Measurements from ENCODE around the gene TEAD1. TPM values are rescaled to one million over a fixed set of nuclear protein-coding genes. Genes with fewer than 3 reads are reported as not detected.

TEAD1 gene
- total and polyA plus RNA-seq, 7 donors: 3.2 to 200 (median 155) TPM

DNA sequence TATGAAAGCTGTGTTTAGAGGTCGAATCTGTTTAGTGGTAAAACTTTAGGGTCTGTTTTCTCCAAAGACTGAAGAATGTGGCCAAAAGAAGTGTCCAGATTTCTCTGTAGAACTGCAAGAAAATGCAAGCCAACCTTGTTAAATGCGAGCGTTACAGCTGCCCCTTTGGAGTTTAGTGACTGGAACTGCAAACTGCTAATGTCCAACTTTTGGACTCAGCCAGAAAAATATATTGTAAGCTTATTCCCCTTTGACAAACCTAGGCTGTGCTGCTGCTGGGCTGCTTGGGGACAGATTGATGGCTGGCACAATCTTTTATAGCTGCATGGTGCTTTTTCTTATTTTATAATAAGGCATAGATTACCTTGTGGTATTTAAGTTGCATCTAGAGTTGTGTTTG is 3.9 kb downstream of the TEAD1 start:
- no peaks in the 10 kb centered on the region for H3K9me3 ChIP-seq
- peak overlapping the region in 3 of 4 donors; percentile 62 to 92 (median 87) for H3K4me3 ChIP-seq
- H3K36me3 ChIP-seq: no peaks in the 10 kb centered on the region
- no peak for DNase-seq
- 49 to 65% methylated on average over 3 of the region's 3 CpGs for whole genome bisulfite sequencing, 2 donors
- peaks cover 0 to 63% (median 48%) of the 10 kb centered on the region in 4 donors for H3K4me1 ChIP-seq
- no peak for TF ChIP-seq EP300 (IDR thresholded peaks at IDR 0.05)
- TF ChIP-seq POLR2A (IDR thresholded peaks at IDR 0.05): no peak
- TF ChIP-seq, protein P1, sequence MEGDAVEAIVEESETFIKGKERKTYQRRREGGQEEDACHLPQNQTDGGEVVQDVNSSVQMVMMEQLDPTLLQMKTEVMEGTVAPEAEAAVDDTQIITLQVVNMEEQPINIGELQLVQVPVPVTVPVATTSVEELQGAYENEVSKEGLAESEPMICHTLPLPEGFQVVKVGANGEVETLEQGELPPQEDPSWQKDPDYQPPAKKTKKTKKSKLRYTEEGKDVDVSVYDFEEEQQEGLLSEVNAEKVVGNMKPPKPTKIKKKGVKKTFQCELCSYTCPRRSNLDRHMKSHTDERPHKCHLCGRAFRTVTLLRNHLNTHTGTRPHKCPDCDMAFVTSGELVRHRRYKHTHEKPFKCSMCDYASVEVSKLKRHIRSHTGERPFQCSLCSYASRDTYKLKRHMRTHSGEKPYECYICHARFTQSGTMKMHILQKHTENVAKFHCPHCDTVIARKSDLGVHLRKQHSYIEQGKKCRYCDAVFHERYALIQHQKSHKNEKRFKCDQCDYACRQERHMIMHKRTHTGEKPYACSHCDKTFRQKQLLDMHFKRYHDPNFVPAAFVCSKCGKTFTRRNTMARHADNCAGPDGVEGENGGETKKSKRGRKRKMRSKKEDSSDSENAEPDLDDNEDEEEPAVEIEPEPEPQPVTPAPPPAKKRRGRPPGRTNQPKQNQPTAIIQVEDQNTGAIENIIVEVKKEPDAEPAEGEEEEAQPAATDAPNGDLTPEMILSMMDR (IDR thresholded peaks at IDR 0.05): no peak
- TF ChIP-seq POLR2AphosphoS5 (IDR thresholded peaks at IDR 0.05): no peak
- H3K27me3 ChIP-seq: no peaks in the 10 kb centered on the region
- H3K27ac ChIP-seq: peak overlapping the region; percentile 98 to 99 (median 99)
- intact Hi-C loops (cut with DNase I): loop anchor here (5.0 kb wide), 1 partner anchor 134 kb away; no protein-coding TSS in a partner anchor

DNA sequence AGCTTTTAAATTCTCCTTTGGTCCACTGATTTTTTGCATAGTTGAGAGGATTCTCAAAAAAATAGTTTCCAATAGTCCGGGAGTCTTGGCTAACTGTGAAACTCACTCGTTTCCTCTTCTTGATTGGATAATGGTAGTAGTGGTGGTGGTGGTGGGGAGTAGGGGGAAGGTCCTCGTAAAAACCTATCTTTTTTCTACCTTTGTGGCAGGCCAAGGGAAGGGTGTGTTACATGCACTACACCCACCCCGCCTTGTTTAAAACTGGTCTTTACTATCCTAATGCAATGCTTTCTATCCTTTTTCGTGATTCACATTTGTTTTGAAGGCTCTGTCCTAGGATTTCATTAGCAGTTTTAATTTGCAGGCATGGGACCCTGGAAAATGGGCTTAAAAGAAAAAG is 4.8 kb downstream of the TEAD1 start:
- TF ChIP-seq EP300 (IDR thresholded peaks at IDR 0.05): no peak
- no peak for TF ChIP-seq POLR2AphosphoS5 (IDR thresholded peaks at IDR 0.05)
- no peak for TF ChIP-seq POLR2A (IDR thresholded peaks at IDR 0.05)
- TF ChIP-seq, protein P1 (IDR thresholded peaks at IDR 0.05): no peak
- no peaks in the 10 kb centered on the region for H3K27me3 ChIP-seq
- no peaks in the 10 kb centered on the region for H3K36me3 ChIP-seq
- H3K4me3 ChIP-seq: no peak overlapping the region
- H3K9me3 ChIP-seq: no peaks in the 10 kb centered on the region
- peaks cover 0 to 69% (median 47%) of the 10 kb centered on the region in 4 donors for H3K4me1 ChIP-seq
- WGBS, 2 donors: 45 to 46% methylated on average over 5 of the region's 5 CpGs
- H3K27ac ChIP-seq: peak overlapping the region; percentile 64 to 99 (median 99)
- intact Hi-C loops (cut with DNase I): loop anchor here (5.0 kb wide), 1 partner anchor 133 kb away; no protein-coding TSS in a partner anchor
- DNase-seq: no peak

DNA sequence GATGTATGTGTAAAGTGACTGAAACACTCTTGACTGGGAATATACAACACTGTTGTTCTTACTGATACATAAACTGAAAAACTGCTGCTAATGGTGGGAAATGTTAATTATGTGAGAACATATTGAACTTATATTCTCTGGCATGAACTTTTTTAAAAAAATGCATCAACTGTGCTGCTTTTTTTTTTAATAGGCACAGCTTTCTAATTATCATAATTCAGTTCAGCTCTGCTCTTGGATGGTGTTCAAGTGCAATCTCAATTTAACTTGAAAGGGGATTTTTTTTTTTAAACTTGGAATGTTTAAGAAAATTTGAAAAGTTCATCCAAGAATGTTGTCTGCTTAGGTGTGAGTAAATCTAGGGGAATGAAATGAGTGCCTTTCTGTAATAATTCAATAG is 5.2 kb downstream of the TEAD1 start:
- Histone ChIP-seq H3K9me3 (no peaks in the 10 kb centered on the region), H3K4me3 (no peak overlapping the region), H3K36me3 (no peaks in the 10 kb centered on the region), H3K27me3 (no peaks in the 10 kb centered on the region), H3K4me1 (peaks cover 0 to 73% (median 51%) of the 10 kb centered on the region in 4 donors), H3K27ac (peak overlapping the region; percentile 64 to 99 (median 99))
- no peak for TF ChIP-seq EP300 (IDR thresholded peaks at IDR 0.05)
- TF ChIP-seq, protein P1 (IDR thresholded peaks at IDR 0.05): no peak
- TF ChIP-seq POLR2A (IDR thresholded peaks at IDR 0.05): no peak
- TF ChIP-seq POLR2AphosphoS5 (IDR thresholded peaks at IDR 0.05): no peak
- intact Hi-C loops (cut with DNase I): loop anchor here (5.0 kb wide), 1 partner anchor 133 kb away; no protein-coding TSS in a partner anchor
- DNase-seq: no peak

DNA sequence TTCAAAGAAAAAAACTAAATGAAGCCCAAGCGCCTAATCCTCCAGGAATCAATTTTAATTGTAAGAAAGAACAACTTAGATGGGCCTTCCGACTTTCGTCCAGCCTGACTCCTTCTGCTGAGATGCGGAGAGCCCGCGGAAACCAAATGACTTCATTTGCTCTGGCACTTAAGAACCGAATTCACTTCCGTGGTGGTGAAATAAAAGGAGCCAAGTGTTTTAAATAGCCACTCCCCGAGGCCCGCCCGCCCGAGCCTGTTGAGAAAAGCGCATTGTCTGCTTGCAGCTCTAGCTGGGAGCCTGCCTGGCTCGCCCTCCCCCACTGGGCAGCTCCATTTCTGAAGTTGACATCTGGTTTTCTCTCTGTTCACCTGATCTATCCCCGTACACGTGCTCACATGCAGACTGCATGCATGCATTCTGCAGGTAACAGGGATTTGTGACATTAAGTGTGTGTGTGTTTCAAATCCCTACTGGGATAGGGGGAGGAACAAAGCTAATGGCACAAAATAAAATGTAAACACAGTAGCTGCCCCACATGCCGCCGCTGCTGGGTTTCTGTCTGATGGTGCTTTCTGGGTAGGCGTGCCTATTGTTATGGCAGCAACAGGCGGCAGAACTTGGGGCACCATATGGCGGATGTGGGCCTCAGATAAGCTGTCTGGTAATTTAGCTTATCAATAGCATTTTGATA is 6.2 kb downstream of the TEAD1 start:
- peak overlapping the region; percentile 64 to 99 (median 99) for H3K27ac ChIP-seq
- H3K36me3 ChIP-seq: no peaks in the 10 kb centered on the region
- H3K9me3 ChIP-seq: no peaks in the 10 kb centered on the region
- no peaks in the 10 kb centered on the region for H3K27me3 ChIP-seq
- peak overlapping the region in 2 of 4 donors; percentile 10 to 22 for H3K4me3 ChIP-seq
- intact Hi-C loops (cut with DNase I): loop anchor here (2.0 kb wide), 1 partner anchor 204 kb away; no protein-coding TSS in a partner anchor
- TF ChIP-seq, protein P1 (IDR thresholded peaks at IDR 0.05): no peak
- TF ChIP-seq POLR2A (IDR thresholded peaks at IDR 0.05) (peak; percentile 52 to 57), POLR2AphosphoS5 (IDR thresholded peaks at IDR 0.05) (peak; percentile 89 to 93 (median 90)), EP300 (IDR thresholded peaks at IDR 0.05) (peak in 1 of 4 donors; percentile 25)
- peaks cover 0 to 83% (median 60%) of the 10 kb centered on the region in 4 donors for H3K4me1 ChIP-seq
- peak; percentile 95 for DNase-seq
- WGBS, 2 donors: 5 to 15% methylated on average over 21 of the region's 21 CpGs
